Karpas-422 (cell line): Measurements from ENCODE around the gene HOTAIR. TPM values are rescaled to one million over a fixed set of nuclear protein-coding genes. Genes with fewer than 3 reads are reported as not detected.

Source experiments
- DNase-seq: peaks from one replicate; pipeline ENCODE4 v3.0.0-alpha.2; 2015
- H2AFZ ChIP-seq: fragments of 200-600 bp; sonication (generic); 2 replicates; pipeline ENCODE4 v1.6.1; 2014; ENCODE audit warnings: antibody characterized with exemption, low read length, mixed read lengths
- H3K27ac ChIP-seq: fragments of 200-600 bp; sonication (generic); 2 replicates; pipeline ENCODE4 v1.5.1; 2014; ENCODE audit warnings: mild to moderate bottlenecking, low read length, moderate library complexity
- H3K27me3 ChIP-seq: fragments of 200-600 bp; sonication (generic); 2 replicates; pipeline ENCODE4 v1.6.1; 2014; ENCODE audit warnings: low read length, mixed read lengths
- H3K36me3 ChIP-seq: fragments of 200-600 bp; sonication (generic); 2 replicates; pipeline ENCODE4 v1.6.1; 2014; ENCODE audit warnings: low read length, mixed read lengths; ENCODE audit not compliant: insufficient read depth
- H3K4me1 ChIP-seq: fragments of 200-600 bp; sonication (generic); 2 replicates; pipeline ENCODE4 v1.6.1; 2014; ENCODE audit warnings: mild to moderate bottlenecking, low read length, mixed read lengths
- H3K4me2 ChIP-seq: fragments of 200-600 bp; sonication (generic); 2 replicates; pipeline ENCODE4 v1.6.1; 2014; ENCODE audit warnings: low read length, low read depth, mild to moderate bottlenecking; ENCODE audit not compliant: poor library complexity, severe bottlenecking
- H3K4me3 ChIP-seq: fragments of 200-600 bp; sonication (generic); 2 replicates; pipeline ENCODE4 v1.5.1; 2014; ENCODE audit warnings: mild to moderate bottlenecking, antibody characterized with exemption, low read length, mixed read lengths
- H3K79me2 ChIP-seq: fragments of 200-600 bp; sonication (generic); 2 replicates; pipeline ENCODE4 v1.6.1; 2014; ENCODE audit warnings: mild to moderate bottlenecking, low read length, mixed read lengths
- H3K9ac ChIP-seq: fragments of 200-600 bp; sonication (generic); 2 replicates; pipeline ENCODE4 v1.6.0; 2014; ENCODE audit warnings: low read length
- H3K9me2 ChIP-seq: fragments of 200-600 bp; sonication (generic), shearing (Covaris generic); replicated peaks from 2 replicates; pipeline ENCODE4 v1.6.0; 2014; ENCODE audit warnings: mild to moderate bottlenecking, low read length, moderate library complexity; ENCODE audit not compliant: insufficient read depth
- H3K9me3 ChIP-seq: fragments of 300-700, 200-600 bp; sonication (generic); 2 replicates; pipeline ENCODE4 v1.6.1; 2014; ENCODE audit warnings: low read length, mixed read lengths
- H4K20me1 ChIP-seq: fragments of 200-600 bp; sonication (generic); 2 replicates; pipeline ENCODE4 v1.6.1; 2014; ENCODE audit warnings: mild to moderate bottlenecking, antibody characterized with exemption, low read length, low read depth; ENCODE audit not compliant: insufficient read depth
- total RNA-seq: library from RNA; depleted of rRNA; stranded (reverse); fragments of >200 nt; shearing (Covaris generic); gene quantifications from 2 replicates; pipeline ENCODE4 v1.2.3, GENCODE V29; 2014; ENCODE audit warnings: low replicate concordance

The HOTAIR gene
- total RNA-seq, 1 experiment from 2014 or later, result 0.07 TPM

GRCh38 chr12:53951577-53952334 lies 23.0 kb downstream of the HOTAIR start:
- H3K9me3 ChIP-seq, result no peaks in the 10 kb centered on the region
- no peak overlapping the region for H3K27ac ChIP-seq
- no peak overlapping the region for H3K4me2 ChIP-seq
- DNase-seq, result no peak
- no peaks in the 10 kb centered on the region for H4K20me1 ChIP-seq
- no peaks in the 10 kb centered on the region for H3K9me2 ChIP-seq
- no peaks in the 10 kb centered on the region for H3K36me3 ChIP-seq
- no peak overlapping the region for H2AFZ ChIP-seq
- no peaks in the 10 kb centered on the region for H3K4me1 ChIP-seq
- H3K9ac ChIP-seq, result no peak overlapping the region
- H3K4me3 ChIP-seq, result no peak overlapping the region
- no peaks in the 10 kb centered on the region for H3K27me3 ChIP-seq
- no peaks in the 10 kb centered on the region for H3K79me2 ChIP-seq

GRCh38 chr12:53950789-53951576 lies 23.8 kb downstream of the HOTAIR start:
- Histone ChIP-seq H2AFZ (no peak overlapping the region), H3K27ac (no peak overlapping the region), H3K9me3 (no peaks in the 10 kb centered on the region), H3K79me2 (no peaks in the 10 kb centered on the region), H3K9me2 (no peaks in the 10 kb centered on the region), H3K4me1 (no peaks in the 10 kb centered on the region), H3K9ac (no peak overlapping the region), H3K36me3 (no peaks in the 10 kb centered on the region), H3K27me3 (no peaks in the 10 kb centered on the region), H3K4me2 (no peak overlapping the region), H4K20me1 (no peaks in the 10 kb centered on the region), H3K4me3 (no peak overlapping the region)
- no peak for DNase-seq

- H3K4me3 ChIP-seq, result no peak overlapping the region
- H3K27me3 ChIP-seq, result no peaks in the 10 kb centered on the region
- H3K4me1 ChIP-seq, result no peaks in the 10 kb centered on the region
- H2AFZ ChIP-seq, result no peak overlapping the region
- DNase-seq, result peak; percentile 47
- H3K4me2 ChIP-seq, result no peak overlapping the region
- H3K9me3 ChIP-seq, result no peaks in the 10 kb centered on the region
- no peak overlapping the region for H3K27ac ChIP-seq
- H3K9ac ChIP-seq, result no peak overlapping the region
- no peaks in the 10 kb centered on the region for H4K20me1 ChIP-seq
- H3K79me2 ChIP-seq, result no peaks in the 10 kb centered on the region
- H3K9me2 ChIP-seq, result no peaks in the 10 kb centered on the region
- H3K36me3 ChIP-seq, result no peaks in the 10 kb centered on the region
Observed at GRCh38 chr12:53950437-53950773, 24.3 kb downstream of the HOTAIR start.

GRCh38 chr12:53949631-53950436 lies 24.9 kb downstream of the HOTAIR start:
- no peaks in the 10 kb centered on the region for H3K4me1 ChIP-seq
- no peak overlapping the region for H2AFZ ChIP-seq
- no peak overlapping the region for H3K4me3 ChIP-seq
- no peaks in the 10 kb centered on the region for H4K20me1 ChIP-seq
- no peaks in the 10 kb centered on the region for H3K36me3 ChIP-seq
- no peaks in the 10 kb centered on the region for H3K9me3 ChIP-seq
- H3K27ac ChIP-seq, result no peak overlapping the region
- H3K27me3 ChIP-seq, result no peaks in the 10 kb centered on the region
- DNase-seq, result no peak
- no peak overlapping the region for H3K9ac ChIP-seq
- H3K9me2 ChIP-seq, result no peaks in the 10 kb centered on the region
- H3K79me2 ChIP-seq, result no peaks in the 10 kb centered on the region
- no peak overlapping the region for H3K4me2 ChIP-seq

DNA sequence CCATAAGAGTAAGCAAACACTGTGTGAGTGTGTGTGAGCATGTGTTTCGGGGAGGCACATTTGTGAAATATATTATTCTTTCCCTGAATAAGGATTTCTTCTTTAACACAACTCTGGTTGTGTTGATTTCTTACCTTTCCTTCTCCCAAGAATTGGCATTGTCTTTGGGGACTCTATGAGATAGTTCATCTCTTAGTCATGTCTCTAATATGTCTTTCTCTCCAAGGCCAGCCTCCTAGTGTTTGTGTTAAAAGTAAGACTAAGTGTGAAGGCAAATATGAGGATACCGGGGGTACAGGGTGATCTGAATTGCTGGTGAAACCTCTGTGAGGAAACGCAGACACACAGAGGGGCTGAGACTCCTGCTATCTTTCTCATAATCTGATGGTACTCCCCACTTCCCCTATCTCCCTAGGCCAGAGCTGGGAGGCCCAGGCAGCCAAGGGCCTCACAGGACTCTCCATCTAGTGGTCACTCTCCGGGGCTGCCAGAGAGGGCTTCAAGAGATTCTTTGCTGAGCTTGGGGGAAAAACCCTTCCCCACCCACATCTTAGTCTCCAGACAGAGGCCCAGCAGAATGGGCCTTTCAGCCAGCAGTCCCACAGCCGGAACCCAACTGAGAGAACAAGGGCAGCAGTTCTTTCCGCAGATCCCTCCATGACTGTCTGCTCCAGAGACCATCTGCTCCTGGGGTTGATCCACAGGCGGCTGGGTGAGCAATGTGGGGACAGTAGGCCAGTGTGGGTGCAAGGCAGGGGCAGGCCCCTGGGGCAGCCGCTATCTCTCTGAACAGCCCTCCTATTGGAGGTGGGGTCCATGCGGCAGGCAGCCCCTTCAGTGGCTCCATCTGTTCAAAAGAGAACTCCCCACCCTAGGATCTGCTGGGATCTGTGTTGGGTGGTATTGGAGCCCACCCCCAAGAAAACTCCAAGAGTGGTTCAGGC lies 25.8 kb downstream of the HOTAIR start:
- Histone ChIP-seq H3K9ac (no peak overlapping the region), H3K4me1 (no peaks in the 10 kb centered on the region), H3K9me3 (no peaks in the 10 kb centered on the region), H4K20me1 (no peaks in the 10 kb centered on the region), H3K79me2 (no peaks in the 10 kb centered on the region), H3K4me3 (no peak overlapping the region), H3K27me3 (no peaks in the 10 kb centered on the region), H2AFZ (no peak overlapping the region), H3K4me2 (no peak overlapping the region), H3K36me3 (no peaks in the 10 kb centered on the region), H3K27ac (no peak overlapping the region), H3K9me2 (no peaks in the 10 kb centered on the region)
- DNase-seq, result no peak

- Histone ChIP-seq H2AFZ (no peak overlapping the region), H3K27me3 (no peaks in the 10 kb centered on the region), H3K4me2 (no peak overlapping the region), H4K20me1 (no peaks in the 10 kb centered on the region), H3K9me2 (no peaks in the 10 kb centered on the region), H3K36me3 (no peaks in the 10 kb centered on the region), H3K9ac (no peak overlapping the region), H3K79me2 (no peaks in the 10 kb centered on the region), H3K4me1 (no peaks in the 10 kb centered on the region), H3K9me3 (no peaks in the 10 kb centered on the region), H3K27ac (no peak overlapping the region), H3K4me3 (no peak overlapping the region)
- no peak for DNase-seq
Observed at GRCh38 chr12:53947743-53948142, 27.0 kb downstream of the HOTAIR start.

- no peaks in the 10 kb centered on the region for H3K79me2 ChIP-seq
- H4K20me1 ChIP-seq, result no peaks in the 10 kb centered on the region
- H3K4me3 ChIP-seq, result no peak overlapping the region
- H3K9me2 ChIP-seq, result no peaks in the 10 kb centered on the region
- H3K36me3 ChIP-seq, result no peaks in the 10 kb centered on the region
- H2AFZ ChIP-seq, result no peak overlapping the region
- DNase-seq, result no peak
- H3K27me3 ChIP-seq, result no peaks in the 10 kb centered on the region
- H3K4me1 ChIP-seq, result no peaks in the 10 kb centered on the region
- no peaks in the 10 kb centered on the region for H3K9me3 ChIP-seq
- H3K9ac ChIP-seq, result no peak overlapping the region
- no peak overlapping the region for H3K4me2 ChIP-seq
- no peak overlapping the region for H3K27ac ChIP-seq
Observed at GRCh38 chr12:53944907-53945847, 29.6 kb downstream of the HOTAIR start.
